Caco-2 (cell line): ENCODE data around the gene TRPM7. TPM values are rescaled to one million over a fixed set of nuclear protein-coding genes. Genes with fewer than 3 reads are reported as not detected.
"Not testable (repeated sequence)": the region's sequence is repeated elsewhere in the genome, so short reads cannot be mapped to it uniquely, and the experiment has no call there.

Source experiments
- BruUV-seq: library from RNA; stranded (reverse); fragments of 400-500 nt; replicated peaks from 2 replicates; lab custom pipeline; 2021; lab: Mats Ljungman, UMichigan
- CTCF ChIA-PET: fragments of 300-600 bp; sonication (Branson Sonifier 250); formaldehyde crosslinking; loops from one replicate; lab custom pipeline; 2022; ENCODE audit warnings: antibody characterized with exemption; lab: Charles Lee
- POLR2A ChIA-PET: fragments of 300-600 bp; sonication (Branson Sonifier 250); formaldehyde crosslinking; loops from one replicate; lab custom pipeline; 2022; ENCODE audit warnings: antibody characterized with exemption; lab: Charles Lee
- DNase-seq, 2 experiments: peaks; one replicate each; pipeline versions ENCODE4 v3.0.0 to v3.0.0-alpha.2; 2020 to 2022
- H3K27me3 ChIP-seq: replicated peaks from 2 replicates; pipeline ENCODE4 v1.6.0; 2011; ENCODE audit warnings: low read length; ENCODE audit not compliant: control insufficient read depth, insufficient read depth
- H3K36me3 ChIP-seq: 2 replicates; pipeline ENCODE4 v1.5.1; 2011; ENCODE audit warnings: low read length; ENCODE audit not compliant: control insufficient read depth, insufficient read depth
- H3K4me1 ChIP-seq: fragments of 250-450 bp; sonication (Bioruptor Pico); 2 replicates; pipeline ENCODE4 v1.5.1; 2020; ENCODE audit warnings: mild to moderate bottlenecking
- H3K4me3 ChIP-seq: 2 replicates; pipeline ENCODE4 v1.5.1; 2011; ENCODE audit warnings: low read depth, mild to moderate bottlenecking, control low read depth, low read length
- H3K9me3 ChIP-seq: fragments of 250-450 bp; sonication (Bioruptor Pico); 2 replicates; pipeline ENCODE4 v1.5.1; 2020; ENCODE audit warnings: mild to moderate bottlenecking, moderate library complexity
- H3K27ac Mint-ChIP-seq: one replicate; pipeline ENCODE4 v1.8.0; 2022; ENCODE audit warnings: mixed read lengths; ENCODE audit not compliant: unreplicated experiment
- H3K27me3 Mint-ChIP-seq: one replicate; pipeline ENCODE4 v1.8.0; 2022; ENCODE audit warnings: mixed read lengths; ENCODE audit not compliant: insufficient read depth, unreplicated experiment
- H3K36me3 Mint-ChIP-seq: one replicate; pipeline ENCODE4 v1.8.0; 2022; ENCODE audit warnings: mild to moderate bottlenecking, mixed read lengths; ENCODE audit not compliant: insufficient read depth, unreplicated experiment
- H3K4me1 Mint-ChIP-seq: one replicate; pipeline ENCODE4 v1.8.0; 2022; ENCODE audit warnings: low read depth, mixed read lengths; ENCODE audit not compliant: unreplicated experiment
- H3K4me3 Mint-ChIP-seq: one replicate; pipeline ENCODE4 v1.8.0; 2022; ENCODE audit warnings: mild to moderate bottlenecking, moderate library complexity, mixed read lengths; ENCODE audit not compliant: unreplicated experiment
- H3K9me3 Mint-ChIP-seq: one replicate; pipeline ENCODE4 v1.8.0; 2022; ENCODE audit warnings: mixed read lengths; ENCODE audit not compliant: unreplicated experiment
- intact Hi-C: fragments of 100-400 bp; cut with micrococcal nuclease; formaldehyde crosslinking; loops from one replicate; pipeline ENCODE4 v1.10.0; 2022; ENCODE audit not compliant: unreplicated experiment
- total RNA-seq: library from RNA; stranded (reverse); gene quantifications from 2 replicates; pipeline ENCODE4 v1.2.3, GENCODE V29; 2022
- TF ChIP-seq, protein P1 (sequence below), 2 experiments: fragments of 200-600 bp in 1 of 2; IDR thresholded peaks; 1 replicate in 1 of 2; 2 replicates in 1 of 2; pipeline versions ENCODE4 v1.5.1 to v1.8.0; 2011 to 2022; ENCODE audit warnings: antibody characterized with exemption in 1 of 2, control low read depth in 1 of 2, inconsistent platforms in 1 of 2, low read depth in 1 of 2, low read length in 1 of 2, mild to moderate bottlenecking in 1 of 2, moderate library complexity in 1 of 2; ENCODE audit not compliant: insufficient read depth in 1 of 2, severe bottlenecking in 1 of 2, unreplicated experiment in 1 of 2

The TRPM7 gene
- total RNA-seq, 1 experiment from 2014 or later: 70.9 TPM

DNA sequence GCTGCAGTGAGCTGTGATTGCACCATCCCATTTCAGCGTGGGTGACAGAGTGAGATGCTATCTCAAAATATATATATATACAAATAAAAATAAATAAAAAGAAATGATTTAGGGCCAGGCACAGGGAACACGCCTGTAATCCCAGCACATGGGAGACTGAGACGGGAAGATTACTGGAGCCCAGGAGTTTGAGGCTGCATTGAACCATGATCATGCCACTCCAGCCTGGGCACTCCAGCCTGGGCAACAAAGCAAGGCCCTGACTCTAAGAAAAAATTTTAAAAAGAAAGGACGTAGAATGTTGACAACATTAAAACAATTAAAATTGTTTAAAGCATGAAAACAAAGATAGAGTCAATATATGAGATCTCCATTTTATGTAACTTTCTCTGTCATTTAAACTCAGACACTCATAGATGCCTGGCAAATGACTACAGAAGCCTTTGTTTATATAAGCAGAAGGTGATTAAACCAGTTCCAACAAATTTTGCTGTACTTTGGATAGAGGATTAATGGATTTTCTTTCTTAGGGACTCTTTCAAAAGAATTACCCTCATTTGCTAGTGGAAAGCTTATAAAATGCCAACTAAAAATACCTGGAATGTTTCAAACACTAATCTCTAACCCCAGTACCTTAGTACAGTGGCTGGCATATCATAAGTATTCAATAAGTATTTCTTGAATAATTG is 10.7 kb upstream of the TRPM7 start:
- H3K4me3 Mint-ChIP-seq: no peak overlapping the region
- H3K4me1 ChIP-seq: peaks cover 4% of the 10 kb centered on the region
- peaks cover 6% of the 10 kb centered on the region for H3K4me1 Mint-ChIP-seq
- no peaks in the 10 kb centered on the region for H3K36me3 ChIP-seq
- no peak overlapping the region for H3K4me3 ChIP-seq
- no peaks in the 10 kb centered on the region for H3K36me3 Mint-ChIP-seq
- CTCF ChIA-PET: no interaction called here
- no peak overlapping the region for H3K27ac Mint-ChIP-seq
- H3K27me3 ChIP-seq: no peaks in the 10 kb centered on the region
- TF ChIP-seq, protein P1, sequence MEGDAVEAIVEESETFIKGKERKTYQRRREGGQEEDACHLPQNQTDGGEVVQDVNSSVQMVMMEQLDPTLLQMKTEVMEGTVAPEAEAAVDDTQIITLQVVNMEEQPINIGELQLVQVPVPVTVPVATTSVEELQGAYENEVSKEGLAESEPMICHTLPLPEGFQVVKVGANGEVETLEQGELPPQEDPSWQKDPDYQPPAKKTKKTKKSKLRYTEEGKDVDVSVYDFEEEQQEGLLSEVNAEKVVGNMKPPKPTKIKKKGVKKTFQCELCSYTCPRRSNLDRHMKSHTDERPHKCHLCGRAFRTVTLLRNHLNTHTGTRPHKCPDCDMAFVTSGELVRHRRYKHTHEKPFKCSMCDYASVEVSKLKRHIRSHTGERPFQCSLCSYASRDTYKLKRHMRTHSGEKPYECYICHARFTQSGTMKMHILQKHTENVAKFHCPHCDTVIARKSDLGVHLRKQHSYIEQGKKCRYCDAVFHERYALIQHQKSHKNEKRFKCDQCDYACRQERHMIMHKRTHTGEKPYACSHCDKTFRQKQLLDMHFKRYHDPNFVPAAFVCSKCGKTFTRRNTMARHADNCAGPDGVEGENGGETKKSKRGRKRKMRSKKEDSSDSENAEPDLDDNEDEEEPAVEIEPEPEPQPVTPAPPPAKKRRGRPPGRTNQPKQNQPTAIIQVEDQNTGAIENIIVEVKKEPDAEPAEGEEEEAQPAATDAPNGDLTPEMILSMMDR (IDR thresholded peaks at IDR 0.05; ENCODE audit: insufficient read depth in 1 of 2, low read depth in 1 of 2, low read length in 1 of 2, severe bottlenecking in 1 of 2, unreplicated experiment in 1 of 2): no peak
- no peaks in the 10 kb centered on the region for H3K9me3 ChIP-seq
- intact Hi-C loops: no loop called here
- no peaks in the 10 kb centered on the region for H3K9me3 Mint-ChIP-seq
- BruUV-seq: no TSS peak
- no peak for DNase-seq
- POLR2A ChIA-PET: no interaction called here
- H3K27me3 Mint-ChIP-seq: no peaks in the 10 kb centered on the region

DNA sequence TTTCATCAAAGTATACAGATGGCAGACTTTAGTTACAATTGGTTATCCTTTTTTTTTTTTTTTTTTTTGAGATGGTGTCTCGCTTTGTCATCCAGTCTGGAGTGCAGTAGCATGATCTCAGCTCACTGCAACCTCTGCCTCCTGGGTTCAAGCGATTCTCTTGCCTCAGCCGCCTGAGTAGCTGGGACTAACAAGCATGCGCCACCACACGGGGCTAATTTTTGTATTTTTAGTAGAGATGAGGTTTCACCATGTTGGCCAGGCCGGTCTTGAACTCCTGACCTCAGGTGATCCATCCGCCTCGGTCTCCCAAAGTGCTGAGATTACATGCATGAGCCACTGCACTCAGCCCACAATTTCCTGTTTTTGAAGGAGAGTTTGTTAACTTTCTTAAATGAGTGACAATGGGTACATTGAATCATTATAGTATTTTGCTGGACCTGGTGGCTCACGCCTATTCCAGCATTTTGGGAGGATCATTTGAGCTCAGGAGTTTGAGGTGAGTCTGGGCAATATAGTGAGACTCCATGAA is 8.1 kb upstream of the TRPM7 start:
- H3K4me3 Mint-ChIP-seq, H3K27ac Mint-ChIP-seq, H3K27me3 ChIP-seq, H3K4me1 ChIP-seq, H3K36me3 Mint-ChIP-seq, H3K9me3 ChIP-seq, intact Hi-C loops, H3K9me3 Mint-ChIP-seq, DNase-seq, H3K36me3 ChIP-seq, BruUV-seq, H3K27me3 Mint-ChIP-seq, POLR2A ChIA-PET, H3K4me3 ChIP-seq, H3K4me1 Mint-ChIP-seq, CTCF ChIA-PET: not testable (repeated sequence)

DNA sequence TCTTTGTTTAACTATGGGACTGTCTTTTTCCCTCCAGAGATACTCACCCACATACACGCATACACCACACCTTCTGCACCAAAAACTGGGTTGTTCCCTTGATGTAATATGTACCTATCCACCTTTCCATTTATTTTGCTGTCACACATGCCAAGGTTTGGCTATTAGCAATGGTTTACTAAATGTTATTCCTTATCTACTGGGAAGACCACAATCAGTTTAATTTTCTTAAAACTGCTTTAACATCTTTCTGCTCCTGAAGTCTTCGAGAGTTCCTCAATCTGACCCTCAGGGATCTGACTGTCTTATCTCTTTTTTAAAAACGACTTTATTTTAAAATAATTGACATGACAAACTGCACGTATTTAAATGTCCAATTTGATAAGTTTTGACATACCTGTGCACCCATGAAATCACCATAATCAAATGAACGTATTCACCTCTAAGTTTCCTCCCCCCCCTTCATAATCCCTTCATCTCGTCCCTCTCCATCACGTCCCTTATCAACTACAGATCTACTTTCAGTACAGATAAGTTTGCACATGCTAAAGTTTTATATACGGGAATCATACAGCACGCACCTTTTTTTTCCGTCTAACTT is 805 bp upstream of the TRPM7 start:
- no peak for DNase-seq
- peaks cover 50% of the 10 kb centered on the region for H3K36me3 Mint-ChIP-seq
- peak overlapping the region; percentile 87 for H3K4me3 ChIP-seq
- no peaks in the 10 kb centered on the region for H3K27me3 ChIP-seq
- BruUV-seq: TSS peak; percentile 85
- intact Hi-C loops: loop anchor here (2.0 kb wide), 2 partner anchors 77 to 189 kb away; partner anchors contain the start of gene SPPL2A
- H3K27me3 Mint-ChIP-seq: no peaks in the 10 kb centered on the region
- no peaks in the 10 kb centered on the region for H3K9me3 Mint-ChIP-seq
- ChIA-PET CTCF (no interaction called here), POLR2A (no interaction called here)
- H3K27ac Mint-ChIP-seq: peak overlapping the region; percentile 98
- peak overlapping the region; percentile 85 for H3K4me3 Mint-ChIP-seq
- TF ChIP-seq, protein P1 (IDR thresholded peaks at IDR 0.05; ENCODE audit: insufficient read depth in 1 of 2, low read depth in 1 of 2, low read length in 1 of 2, severe bottlenecking in 1 of 2, unreplicated experiment in 1 of 2): no peak
- no peaks in the 10 kb centered on the region for H3K9me3 ChIP-seq
- no peaks in the 10 kb centered on the region for H3K36me3 ChIP-seq
- peaks cover 13% of the 10 kb centered on the region for H3K4me1 Mint-ChIP-seq
- no peaks in the 10 kb centered on the region for H3K4me1 ChIP-seq
